EL (cell line): ENCODE measurements around the gene CEP55.
"Not testable (repeated sequence)": the region's sequence is repeated elsewhere in the genome, so short reads cannot be mapped to it uniquely, and the experiment has no call there.

Experiments
- DNase-seq: peaks from one replicate; pipeline ENCODE4 v3.0.0-alpha.2; 2016

The CEP55 gene

DNA sequence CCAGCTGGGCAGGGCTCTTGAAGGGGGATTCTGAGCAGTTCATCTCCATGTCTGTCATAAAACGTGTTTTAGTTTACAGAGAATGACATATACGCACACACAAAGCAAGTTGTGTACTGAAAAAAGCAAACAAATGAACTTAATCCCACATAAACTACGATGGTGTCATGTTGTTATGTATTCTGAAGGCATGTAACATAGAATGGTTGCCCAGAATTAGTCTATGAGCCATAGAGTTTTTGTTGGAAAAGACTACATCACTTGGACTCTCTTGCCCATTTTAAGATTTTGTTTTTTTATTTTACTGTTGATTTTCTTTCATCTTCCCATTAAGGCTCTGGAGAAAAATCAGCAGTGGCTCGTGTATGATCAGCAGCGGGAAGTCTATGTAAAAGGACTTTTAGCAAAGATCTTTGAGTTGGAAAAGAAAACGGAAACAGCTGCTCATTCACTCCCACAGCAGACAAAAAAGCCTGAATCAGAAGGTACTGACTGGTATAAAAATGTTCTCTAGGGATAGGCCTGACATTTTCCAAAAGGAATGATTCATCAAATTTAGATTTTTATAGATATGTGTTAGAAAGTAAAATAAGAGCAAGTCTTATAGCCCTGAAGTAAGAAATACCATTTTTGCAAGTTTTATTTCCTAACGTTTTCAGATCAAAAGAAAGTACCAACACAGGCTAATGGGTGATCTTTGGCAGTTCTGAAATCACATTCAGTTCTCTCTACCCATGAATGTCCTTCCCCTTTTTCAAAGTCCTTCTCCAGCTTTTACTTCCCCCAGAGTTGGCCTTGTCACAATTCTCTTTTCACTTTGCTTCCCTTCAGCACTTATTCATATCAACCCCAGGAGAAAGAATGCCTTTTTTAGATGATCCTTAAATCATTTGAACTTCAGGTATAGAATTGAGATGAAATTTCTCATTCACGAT, 18.9 kb downstream of the CEP55 start:
- no peak for DNase-seq

DNA sequence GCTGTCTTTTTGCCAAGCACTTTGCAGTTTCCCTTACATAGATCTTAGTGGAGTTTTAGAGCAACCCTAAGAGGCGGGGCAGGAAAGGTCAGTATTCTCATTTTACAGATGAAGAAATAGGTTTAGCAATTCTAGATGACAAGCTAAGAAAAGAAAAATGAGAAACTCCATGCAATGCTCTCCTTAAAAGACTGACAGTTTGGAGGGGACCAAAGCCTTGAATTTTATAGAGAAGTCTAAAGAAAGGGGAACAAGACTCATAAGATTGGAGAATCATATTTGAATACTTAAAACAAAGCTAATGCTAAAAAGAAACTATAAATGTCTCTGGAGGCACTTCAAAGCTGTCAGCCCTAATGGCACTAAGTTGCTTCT, 19.6 kb downstream of the CEP55 start:
- DNase-seq, result no peak

DNA sequence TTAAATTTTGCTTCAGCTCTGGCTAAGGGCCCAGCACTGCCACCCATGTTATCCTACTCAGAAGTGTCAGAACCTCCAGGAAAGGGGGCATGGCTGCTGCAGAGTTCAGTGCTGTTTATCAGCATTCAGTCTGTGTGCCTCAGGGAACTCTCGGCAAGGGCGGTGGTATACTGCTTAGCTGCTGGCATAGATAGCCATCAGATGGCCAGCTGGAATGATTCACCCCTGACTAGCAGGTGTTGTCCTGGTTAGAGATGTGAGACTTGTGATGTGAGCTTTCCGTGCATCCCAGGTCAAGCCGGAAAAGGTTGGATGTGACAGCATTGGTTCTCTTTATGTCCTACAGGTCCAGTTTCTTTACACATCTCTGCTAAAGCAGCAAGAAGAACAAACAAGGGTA, 22.1 kb downstream of the CEP55 start:
- no peak for DNase-seq

DNA sequence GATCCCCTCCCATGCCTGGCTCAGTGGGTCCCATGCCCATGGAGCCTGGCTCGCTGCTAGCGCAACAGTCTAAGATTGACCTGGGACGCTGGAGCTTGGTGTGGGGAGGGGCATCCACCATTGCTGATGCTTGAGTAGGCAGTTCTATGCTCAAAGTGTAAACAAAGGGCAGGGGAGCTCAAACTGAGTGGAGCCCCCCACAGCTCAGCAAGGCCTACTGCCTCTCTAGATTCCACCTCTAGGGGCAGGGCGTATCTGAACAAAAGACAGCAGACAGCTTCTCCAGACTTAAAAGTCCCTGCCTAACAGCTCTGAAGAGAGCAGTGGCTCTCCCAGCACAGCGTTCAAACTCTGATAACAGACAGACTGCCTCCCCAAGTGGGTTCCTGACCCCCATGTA, 38.9 kb downstream of the CEP55 start:
- no peak for DNase-seq

DNA sequence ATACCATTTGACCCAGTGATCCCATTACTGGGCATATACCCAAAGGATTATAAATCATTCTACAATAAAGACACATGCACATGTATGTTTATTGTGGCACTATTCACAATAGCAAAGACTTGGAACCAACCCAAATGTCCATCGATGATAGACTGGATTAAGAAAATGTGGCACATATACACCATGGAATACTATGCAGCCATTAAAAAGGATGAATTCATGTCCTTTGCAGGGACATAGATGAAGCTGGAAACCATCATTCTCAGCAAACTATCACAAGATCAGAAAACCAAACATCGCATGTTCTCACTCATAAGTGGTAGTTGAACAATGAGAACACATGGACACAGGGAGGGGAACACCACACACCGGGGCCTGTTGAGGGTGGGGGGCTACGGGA, 44.5 kb downstream of the CEP55 start:
- not testable (repeated sequence) for DNase-seq

DNA sequence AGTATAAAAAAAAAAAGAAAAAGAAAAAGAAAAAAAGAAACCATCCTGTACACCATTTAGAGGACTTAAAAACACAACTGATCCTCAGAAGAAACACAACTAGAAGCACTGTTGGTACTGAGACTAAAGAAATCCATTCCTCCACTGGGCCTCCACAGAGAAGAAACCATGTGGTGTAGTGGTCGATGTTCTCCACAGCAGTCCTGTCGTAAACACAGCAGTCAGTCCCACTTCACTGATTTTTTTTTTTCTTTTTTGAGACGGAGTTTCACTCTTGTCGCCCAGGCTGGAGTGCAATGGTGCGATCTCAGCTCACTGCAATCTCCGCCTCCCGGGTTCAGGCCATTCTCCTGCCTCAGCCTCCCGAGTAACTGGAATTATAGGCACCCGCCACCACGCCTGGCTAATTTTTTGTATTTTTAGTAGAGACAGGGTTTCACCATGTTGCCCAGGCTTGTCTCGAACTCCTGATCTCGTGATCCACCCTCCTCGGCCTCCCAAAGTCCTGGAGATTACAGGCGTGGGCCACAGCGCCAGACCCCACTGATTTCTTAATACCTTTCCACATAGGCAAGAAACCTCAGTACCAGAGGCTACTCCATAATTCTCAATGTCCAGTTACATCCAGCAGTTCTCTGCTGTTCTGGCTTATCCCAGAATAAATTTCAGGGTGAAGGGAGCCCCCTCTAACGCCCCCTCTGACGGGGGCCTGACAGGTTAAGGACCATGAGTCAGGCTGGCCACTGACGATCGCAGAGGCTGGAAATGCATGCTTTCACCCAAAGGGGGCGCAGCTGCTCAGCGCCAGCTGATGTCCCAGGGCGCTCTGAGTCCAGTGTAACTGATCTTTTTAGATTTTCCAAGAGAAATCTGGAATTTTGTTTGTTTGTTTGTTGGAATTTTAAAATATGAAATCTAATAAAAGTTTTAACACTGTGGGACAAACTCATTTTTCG, 45.3 kb downstream of the CEP55 start:
- DNase-seq, result peak; percentile 54

DNA sequence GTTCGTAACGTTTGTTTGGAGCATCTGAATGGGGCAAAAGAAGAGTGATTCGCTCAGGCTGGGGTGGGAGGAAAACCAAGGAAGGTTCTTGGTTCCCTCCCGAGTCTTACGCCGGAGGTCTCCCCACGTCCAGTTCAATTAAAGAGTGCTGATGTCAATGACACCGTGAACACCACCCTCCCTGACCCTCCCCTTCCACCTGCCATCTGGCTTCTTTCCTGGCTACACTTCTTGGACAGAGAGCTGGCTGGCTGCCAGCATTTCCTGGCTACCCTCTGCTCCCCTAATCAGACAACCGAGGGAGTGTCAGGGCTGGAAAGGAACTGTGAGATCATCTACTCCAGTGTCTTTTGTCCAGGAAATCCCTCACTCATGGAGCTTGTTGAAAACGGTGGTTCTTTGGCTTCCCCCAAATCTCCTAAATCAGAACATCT, 46.0 kb downstream of the CEP55 start:
- DNase-seq, result peak; percentile 44

DNA sequence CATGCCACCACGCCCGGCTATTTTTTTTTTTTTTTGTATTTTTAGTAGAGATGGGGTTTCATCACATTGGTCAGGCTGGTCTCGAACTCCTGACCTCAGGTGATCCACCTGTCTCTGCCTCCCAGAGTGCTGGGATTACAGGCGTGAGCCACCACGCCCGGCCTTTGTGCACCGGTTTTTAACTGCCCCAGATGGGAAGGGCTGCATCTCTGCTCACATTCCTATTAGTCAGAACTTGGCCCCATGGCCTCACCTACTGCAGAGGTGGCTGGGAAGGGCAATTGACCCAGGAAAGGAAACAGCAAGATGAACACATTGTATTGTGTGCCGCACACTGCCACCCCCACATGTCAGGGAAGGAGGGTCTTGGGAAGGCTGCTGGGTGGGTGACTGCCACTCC, 50.6 kb downstream of the CEP55 start:
- not testable (repeated sequence) for DNase-seq

DNA sequence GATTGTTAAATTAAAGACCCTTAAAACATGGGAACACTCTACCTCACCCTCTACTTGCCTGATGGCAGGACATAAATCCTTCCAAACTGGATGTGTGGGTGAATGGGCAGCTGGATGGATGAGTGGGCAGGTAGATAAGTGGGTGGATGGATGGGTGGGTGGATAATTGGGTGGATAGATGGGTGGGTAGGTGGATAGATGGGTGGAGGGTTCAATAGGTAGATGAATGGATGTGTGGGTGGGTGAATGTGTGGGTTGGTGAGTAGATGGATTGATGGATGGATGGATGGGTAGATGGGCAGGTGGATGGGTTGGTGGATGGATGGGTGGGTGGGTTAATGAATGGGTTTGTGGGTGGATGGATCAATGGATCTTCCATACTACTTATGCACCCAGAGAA, 51.1 kb downstream of the CEP55 start:
- no peak for DNase-seq

DNA sequence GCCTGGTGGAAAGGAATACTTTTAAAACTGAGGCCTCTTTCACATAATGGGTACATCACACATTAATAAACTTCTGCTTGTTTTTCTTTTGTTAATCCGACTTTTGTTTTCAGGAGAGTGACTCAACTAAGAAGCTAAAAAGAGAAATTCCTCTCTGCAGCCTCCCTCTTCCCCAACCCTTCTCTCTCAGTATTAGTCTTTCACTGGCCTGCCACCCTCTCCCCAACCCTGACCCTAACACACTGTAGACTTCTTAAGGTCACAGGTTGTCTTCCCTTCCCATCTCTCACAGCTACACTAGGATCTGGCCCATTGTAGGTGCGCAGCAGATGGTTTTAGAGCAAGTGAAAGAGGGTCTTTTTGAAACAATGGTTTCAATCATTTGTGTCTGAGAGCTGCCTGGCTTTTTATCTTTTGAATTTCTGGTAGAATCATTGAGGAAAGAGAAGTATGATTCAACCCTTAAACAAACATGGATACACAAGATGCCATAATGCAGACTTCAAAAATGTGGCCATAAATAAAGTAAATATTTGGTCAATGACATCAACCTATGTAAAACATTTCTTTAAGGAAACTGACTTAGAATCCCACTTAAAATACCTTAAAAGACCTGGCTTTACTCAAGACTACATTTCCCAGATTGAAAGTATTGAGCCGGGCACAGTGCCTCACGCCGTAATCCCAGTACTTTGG, 52.1 kb downstream of the CEP55 start:
- DNase-seq, result peak; percentile 71

DNA sequence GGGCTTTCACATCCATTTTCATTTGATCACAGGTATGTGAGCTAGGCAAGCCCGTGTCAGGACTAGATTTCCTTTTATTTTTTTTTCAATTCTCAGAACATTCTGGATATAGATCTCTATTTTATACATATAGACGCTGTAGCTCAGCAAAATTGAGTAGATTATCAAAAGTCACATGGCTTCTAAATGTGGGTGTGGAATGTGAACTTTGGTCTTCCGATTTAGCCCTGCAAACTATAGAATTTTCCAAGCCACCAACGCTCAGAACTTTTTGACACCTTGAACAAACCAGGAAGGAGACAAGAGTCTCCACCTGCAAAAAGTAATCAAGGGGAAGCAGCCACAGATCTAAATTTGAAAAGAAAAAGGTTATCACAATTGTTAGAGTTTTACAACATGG, 54.2 kb downstream of the CEP55 start:
- DNase-seq, result no peak

DNA sequence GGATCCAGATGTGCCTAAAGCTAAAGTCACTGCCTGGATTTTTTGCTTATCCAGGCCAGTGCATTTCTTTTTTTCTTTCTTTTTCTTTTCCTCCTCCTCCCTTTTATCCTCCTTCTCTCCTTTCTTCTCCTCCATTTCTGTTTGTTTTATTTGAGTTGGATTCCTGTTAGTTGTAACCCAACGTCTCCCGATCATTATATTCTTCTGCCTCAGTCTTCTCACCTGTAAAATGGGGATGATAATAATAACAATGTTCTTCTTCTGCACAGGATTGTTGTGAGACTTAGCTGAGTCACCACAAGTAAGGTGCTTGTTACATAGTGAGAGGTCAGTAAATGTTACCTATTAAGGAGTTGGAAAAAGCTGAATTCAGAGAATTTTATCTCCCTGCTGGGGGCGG, 56.4 kb downstream of the CEP55 start:
- DNase-seq, result no peak

DNA sequence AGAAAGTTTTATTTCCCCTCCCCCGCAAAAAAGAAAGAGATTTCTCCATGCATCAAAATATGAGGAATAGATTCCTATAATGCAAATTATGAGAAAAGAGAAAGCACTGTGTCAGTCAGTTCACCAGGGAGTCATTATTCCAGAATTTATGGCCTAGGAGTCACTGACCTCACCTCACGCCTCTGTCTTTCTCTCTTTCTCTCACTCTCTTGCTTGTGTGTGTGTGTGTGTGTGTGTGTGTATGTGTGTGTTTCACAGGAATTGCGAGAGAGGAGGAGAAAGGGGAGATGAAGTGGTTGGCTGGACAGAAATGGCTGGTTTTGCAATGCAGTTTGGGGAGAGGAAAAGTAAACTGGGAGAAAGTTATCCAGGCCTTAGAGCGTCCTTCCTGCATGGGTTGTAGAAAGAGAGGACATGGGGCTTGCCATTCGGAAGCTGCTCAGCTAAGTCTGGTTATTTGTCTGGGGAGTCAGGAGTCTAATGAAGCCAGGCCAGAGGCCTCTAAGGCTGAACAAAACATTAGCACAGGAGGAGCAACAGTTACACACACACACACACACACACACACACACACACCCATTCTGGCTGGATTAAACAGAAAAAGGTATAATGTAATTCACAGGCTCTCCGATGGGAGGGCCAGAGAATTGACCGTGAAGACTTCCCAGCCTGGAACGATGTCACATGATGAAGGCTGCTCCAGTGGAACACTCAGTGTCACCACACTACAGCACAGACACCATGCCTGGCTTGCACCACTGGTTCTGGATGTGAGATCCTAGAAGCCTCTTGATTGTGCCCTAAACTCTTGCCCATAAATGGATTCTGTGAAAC, 57.3 kb downstream of the CEP55 start:
- DNase-seq, result no peak

DNA sequence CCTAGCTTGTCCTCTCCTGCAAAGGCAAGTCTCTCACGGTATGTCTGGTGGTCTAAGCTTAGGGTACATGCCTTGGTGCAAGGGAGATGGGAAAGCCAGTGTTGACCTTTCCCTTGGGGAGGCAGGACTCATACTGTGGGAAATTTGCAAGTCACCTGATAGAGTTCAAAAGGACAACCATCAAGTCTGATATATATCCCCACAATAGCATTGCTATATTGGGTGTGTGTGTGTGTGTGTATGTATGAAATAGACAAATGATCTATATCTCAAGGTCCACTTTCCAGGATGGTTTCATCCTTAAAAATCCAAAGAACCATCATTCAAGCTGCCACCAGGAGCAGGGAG, 57.9 kb downstream of the CEP55 start:
- DNase-seq, result no peak

DNA sequence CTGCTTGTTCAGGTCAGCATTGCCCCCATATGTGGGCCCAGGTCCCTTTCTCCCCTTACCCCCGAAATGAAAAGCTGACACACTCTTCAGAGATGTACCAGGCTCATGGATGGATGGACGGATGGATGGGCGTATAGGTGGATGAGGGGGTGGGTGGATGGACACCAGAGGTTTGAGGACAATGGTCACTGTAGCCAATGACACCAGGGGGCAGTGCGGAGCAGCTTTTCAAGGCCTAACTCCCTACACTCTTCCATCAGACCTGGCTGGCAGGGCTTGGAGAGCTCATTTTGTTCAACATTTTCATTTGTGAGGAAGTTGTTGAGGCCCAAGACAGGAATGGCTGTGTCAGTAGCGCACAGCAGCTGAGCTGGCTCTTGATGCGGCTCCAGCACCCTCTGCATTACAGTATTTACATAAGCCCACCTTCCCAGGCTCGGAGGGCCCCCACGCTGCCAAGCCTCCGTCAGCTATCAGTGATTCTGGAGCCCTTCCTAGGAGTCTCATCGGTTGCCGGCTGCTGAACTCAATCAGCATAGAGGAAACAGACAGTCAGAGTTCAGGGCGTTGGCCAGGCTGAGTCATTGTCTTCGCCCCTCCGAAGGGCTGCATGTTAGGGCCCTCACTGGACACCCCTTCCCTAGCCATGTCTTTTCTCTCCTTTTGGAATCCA, 58.5 kb downstream of the CEP55 start:
- DNase-seq, result peak; percentile 73

DNA sequence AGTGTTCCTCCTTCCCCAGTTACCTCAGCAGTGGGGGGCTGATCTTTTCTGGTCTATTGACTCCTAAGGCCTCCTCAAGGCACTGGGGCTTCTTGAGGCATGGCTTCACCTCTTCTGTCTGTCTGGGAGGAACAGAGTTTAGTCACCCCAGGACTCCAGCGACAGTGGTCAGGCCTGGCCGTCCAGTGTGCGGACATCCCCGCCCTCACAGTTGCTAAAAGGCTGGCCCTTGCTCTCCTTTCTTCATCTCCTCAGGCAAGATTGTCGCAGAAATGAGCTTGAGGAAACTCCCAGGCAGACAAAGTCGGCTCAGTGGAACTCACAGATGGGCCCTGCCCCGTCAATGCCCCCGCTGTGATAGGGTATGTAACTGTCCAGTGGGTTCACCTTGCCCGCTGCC, 63.1 kb downstream of the CEP55 start:
- DNase-seq, result no peak

DNA sequence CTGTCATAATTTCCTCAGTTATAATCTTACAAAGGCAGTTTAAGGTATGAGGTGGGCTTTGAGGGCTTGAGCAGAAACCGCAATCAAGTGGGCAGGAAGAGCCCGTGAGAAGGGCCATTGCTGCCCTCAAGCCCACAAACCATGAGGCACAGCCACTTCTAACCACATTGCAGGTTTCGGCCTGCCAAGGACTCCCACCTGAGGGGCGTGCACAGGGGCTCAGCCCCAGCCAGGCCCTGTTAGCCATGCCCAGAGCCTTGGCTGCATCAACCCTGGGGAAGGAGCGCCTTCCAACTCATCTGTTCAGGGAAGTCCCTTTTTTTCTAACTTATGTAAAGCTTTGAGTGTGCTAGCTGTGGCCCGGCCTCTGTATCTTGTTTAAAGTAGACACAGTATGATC, 64.1 kb downstream of the CEP55 start:
- DNase-seq, result no peak

DNA sequence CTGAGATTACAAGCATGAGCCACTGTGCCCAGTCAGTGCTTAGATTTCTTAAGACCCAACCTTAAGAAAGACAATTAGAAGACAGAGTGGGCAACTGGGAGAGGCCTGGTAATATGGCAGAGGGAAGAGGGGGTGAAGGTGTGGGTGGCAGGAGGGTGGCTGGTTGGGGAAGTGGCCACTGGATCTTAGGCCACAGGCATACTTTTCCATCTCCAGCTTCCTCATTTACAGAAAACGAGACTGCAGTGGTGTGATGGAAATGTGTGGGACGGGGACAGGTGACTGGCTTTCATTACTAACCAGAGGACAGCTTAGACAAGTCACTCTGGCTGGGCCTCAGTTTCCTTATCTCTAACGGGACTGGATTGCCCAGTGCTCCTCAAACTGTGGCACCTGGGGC, 69.0 kb downstream of the CEP55 start:
- no peak for DNase-seq

DNA sequence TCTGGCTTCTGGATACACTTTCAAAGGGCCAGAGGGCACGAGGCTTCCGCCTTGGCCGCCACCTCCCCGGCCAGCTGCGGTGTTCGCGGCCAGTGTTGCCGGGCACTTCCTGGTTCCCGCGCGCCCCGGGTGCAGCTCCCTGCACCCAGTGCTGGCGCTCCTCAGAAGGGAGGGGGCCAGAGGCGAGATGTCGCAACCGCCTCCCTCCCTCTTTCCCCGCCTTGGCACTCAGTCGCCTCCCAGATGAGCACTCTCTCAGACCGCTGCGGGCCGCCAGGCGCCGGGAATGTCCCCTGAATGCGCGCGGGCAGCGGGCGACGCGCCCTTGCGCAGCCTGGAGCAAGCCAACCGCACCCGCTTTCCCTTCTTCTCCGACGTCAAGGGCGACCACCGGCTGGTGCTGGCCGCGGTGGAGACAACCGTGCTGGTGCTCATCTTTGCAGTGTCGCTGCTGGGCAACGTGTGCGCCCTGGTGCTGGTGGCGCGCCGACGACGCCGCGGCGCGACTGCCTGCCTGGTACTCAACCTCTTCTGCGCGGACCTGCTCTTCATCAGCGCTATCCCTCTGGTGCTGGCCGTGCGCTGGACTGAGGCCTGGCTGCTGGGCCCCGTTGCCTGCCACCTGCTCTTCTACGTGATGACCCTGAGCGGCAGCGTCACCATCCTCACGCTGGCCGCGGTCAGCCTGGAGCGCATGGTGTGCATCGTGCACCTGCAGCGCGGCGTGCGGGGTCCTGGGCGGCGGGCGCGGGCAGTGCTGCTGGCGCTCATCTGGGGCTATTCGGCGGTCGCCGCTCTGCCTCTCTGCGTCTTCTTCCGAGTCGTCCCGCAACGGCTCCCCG, 70.2 kb downstream of the CEP55 start, which contains the start of gene FFAR4:
FFAR4 (plus strand) TSS at position 231 of the 842 bp plus-strand sequence; CDS start at position 287, 56 bp downstream.
- peak; percentile 53 for DNase-seq

DNA sequence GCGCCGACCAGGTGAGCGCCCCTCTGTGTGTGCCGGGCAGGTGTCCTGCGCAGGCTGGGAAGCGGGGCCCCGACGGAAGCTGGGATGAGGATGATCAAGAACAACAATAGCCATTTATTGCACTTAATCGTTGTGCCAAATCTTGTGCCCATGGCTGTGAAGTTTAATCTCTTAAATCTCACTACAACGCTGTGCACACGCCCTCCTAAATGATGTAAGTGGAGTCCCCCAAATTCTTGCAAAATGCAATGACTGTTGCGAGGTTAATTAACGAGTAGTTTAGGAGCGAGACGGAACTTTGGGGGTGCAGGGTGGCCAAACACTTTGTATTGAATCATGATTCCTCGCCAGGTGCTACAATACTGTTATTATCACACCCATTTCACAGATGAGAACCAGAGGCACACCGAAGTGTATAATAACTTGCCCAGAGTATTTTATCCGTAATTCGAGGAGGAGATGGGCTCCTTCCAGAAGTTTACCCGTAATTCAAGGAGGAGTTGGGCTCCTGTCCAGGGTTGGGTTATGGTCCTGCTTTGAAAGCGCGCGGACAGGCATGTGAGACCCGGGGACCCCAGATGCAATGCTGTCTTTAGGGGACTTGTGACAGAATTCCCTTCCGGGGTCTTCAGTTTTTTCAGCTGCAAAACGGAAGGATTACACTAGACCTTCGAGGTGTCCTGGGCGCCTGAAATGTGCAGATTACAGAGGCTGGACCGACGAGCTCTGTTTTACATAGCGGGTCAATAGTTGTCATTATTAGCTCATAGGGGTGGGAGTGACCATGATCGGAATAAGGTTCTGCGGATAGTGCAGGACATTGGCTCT, 71.1 kb downstream of the CEP55 start:
- no peak for DNase-seq
